OCI-LY7 (cell line): ENCODE results near the gene PLD4. TPM values are rescaled to one million over a fixed set of nuclear protein-coding genes. Genes with fewer than 3 reads are reported as not detected.

Source experiments
- BruUV-seq: library from RNA; stranded (reverse); fragments of 400-500 nt; replicated peaks from 2 replicates; lab custom pipeline; 2021; lab: Mats Ljungman, UMichigan
- CTCF ChIA-PET: fragments of 300-600 bp; sonication (Branson Sonifier 250); formaldehyde crosslinking; loops from one replicate; lab custom pipeline; 2022; ENCODE audit warnings: antibody characterized with exemption; ENCODE audit not compliant: unreplicated experiment; lab: Charles Lee
- POLR2A ChIA-PET: fragments of 300-600 bp; sonication (Branson Sonifier 250); formaldehyde crosslinking; loops from one replicate; lab custom pipeline; 2022; ENCODE audit warnings: antibody characterized with exemption; lab: Charles Lee
- DNase-seq: peaks from one replicate; pipeline ENCODE4 v3.0.0-alpha.2; 2015; ENCODE audit warnings: low spot score
- H2AFZ ChIP-seq: fragments of 200-600 bp; sonication (generic), shearing (Covaris generic); 2 replicates; pipeline ENCODE4 v1.6.1; 2014; ENCODE audit warnings: mild to moderate bottlenecking, antibody characterized with exemption, low read length, moderate library complexity
- H3K27ac ChIP-seq: fragments of 200-600 bp; sonication (generic); 2 replicates; pipeline ENCODE4 v1.5.1; 2014; ENCODE audit warnings: mixed run types, low read depth, mild to moderate bottlenecking, moderate library complexity, low read length, inconsistent platforms; ENCODE audit not compliant: poor library complexity, severe bottlenecking
- H3K36me3 ChIP-seq: fragments of 200-600 bp; sonication (generic); 2 replicates; pipeline ENCODE4 v1.6.1; 2014; ENCODE audit warnings: mild to moderate bottlenecking, antibody characterized with exemption, low read length, moderate library complexity, mixed read lengths; ENCODE audit not compliant: insufficient read depth
- H3K4me1 ChIP-seq: fragments of 200-600 bp; sonication (generic); 2 replicates; pipeline ENCODE4 v1.5.1; 2014; ENCODE audit warnings: mild to moderate bottlenecking, low read length; ENCODE audit not compliant: insufficient read depth, poor library complexity, severe bottlenecking
- H3K4me2 ChIP-seq: fragments of 200-600 bp; sonication (generic); 2 replicates; pipeline ENCODE4 v1.6.1; 2014; ENCODE audit warnings: mild to moderate bottlenecking, low read length
- H3K4me3 ChIP-seq: fragments of 200-600 bp; sonication (generic); 2 replicates; pipeline ENCODE4 v1.5.1; 2014; ENCODE audit warnings: mild to moderate bottlenecking, low read depth, low read length; ENCODE audit not compliant: poor library complexity, severe bottlenecking
- H3K79me2 ChIP-seq: fragments of 200-600 bp; sonication (generic); 2 replicates; pipeline ENCODE4 v1.6.1; 2016; ENCODE audit warnings: low read depth, mild to moderate bottlenecking, low read length, moderate library complexity, mixed read lengths; ENCODE audit not compliant: insufficient read depth
- H3K9me2 ChIP-seq: fragments of 200-600 bp; sonication (generic); 2 replicates; pipeline ENCODE4 v1.6.1; 2016; ENCODE audit warnings: mild to moderate bottlenecking, low read length, mixed read lengths; ENCODE audit not compliant: insufficient read depth
- H3K9me3 ChIP-seq: fragments of 200-600 bp; sonication (generic); 2 replicates; pipeline ENCODE4 v1.6.1; 2014; ENCODE audit warnings: mild to moderate bottlenecking, mixed run types, low read length, mixed read lengths
- H4K20me1 ChIP-seq: fragments of 200-600 bp; sonication (generic); 2 replicates; pipeline ENCODE4 v1.6.1; 2014; ENCODE audit warnings: mild to moderate bottlenecking, antibody characterized with exemption, low read length, moderate library complexity, mixed read lengths; ENCODE audit not compliant: insufficient read depth
- EZH2phosphoT487 ChIP-seq: fragments of 200-600 bp; sonication (generic); IDR thresholded peaks from 2 replicates; pipeline ENCODE4 v1.6.1; 2018; ENCODE audit warnings: low read depth, borderline replicate concordance, mild to moderate bottlenecking, mixed run types, antibody characterized with exemption, low read length, moderate library complexity, mixed read lengths
- intact Hi-C: fragments of 100-400 bp; cut with micrococcal nuclease; formaldehyde crosslinking; loops from one replicate; pipeline ENCODE4 v1.10.0; 2022; ENCODE audit not compliant: unreplicated experiment
- total RNA-seq, 2 experiments: library from RNA; depleted of rRNA in 1 of 2; stranded (reverse); fragments of >200 nt in 1 of 2; shearing (Covaris generic) in 1 of 2; gene quantifications; 2 replicates each; pipeline ENCODE4 v1.2.3, GENCODE V29; 2014 to 2022
- TF ChIP-seq, protein P1 (sequence below): fragments of 200-600 bp; sonication (generic); conservative IDR thresholded peaks from 2 replicates; pipeline ENCODE4 v1.5.1; 2014; ENCODE audit warnings: mild to moderate bottlenecking, antibody characterized with exemption, low read length, moderate library complexity, mixed read lengths

PLD4 gene
- total RNA-seq, 2 experiments from 2014 or later = 0.66 to 5.1 TPM

DNA sequence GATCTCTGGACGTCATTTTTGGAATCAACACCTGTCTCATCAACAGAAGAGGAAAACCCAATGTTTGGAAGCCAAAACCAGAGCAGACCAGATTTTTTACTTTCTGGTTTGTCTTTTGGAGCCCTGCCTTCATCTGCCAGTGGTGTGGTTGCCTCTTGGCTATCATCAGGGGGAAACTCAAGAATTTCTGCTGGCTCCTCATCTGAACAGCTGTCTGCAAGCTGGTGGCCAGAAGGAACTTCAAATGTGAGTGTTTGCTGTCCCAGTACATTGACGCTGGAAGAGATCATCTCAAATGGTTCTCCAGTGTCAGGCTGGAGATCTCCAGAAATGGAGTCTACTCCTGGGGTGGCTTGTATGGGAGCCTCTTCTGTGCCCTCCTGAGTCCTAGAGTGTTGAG is 13.8 kb downstream of the PLD4 start:
- Histone ChIP-seq H3K27ac (no peak overlapping the region), H3K4me2 (no peak overlapping the region), H3K4me3 (no peak overlapping the region), H4K20me1 (no peaks in the 10 kb centered on the region), H3K4me1 (no peaks in the 10 kb centered on the region), H2AFZ (no peak overlapping the region), H3K9me2 (no peaks in the 10 kb centered on the region), H3K9me3 (no peaks in the 10 kb centered on the region), H3K79me2 (no peaks in the 10 kb centered on the region), H3K36me3 (no peaks in the 10 kb centered on the region)
- no TSS peak for BruUV-seq
- POLR2A ChIA-PET = no interaction called here
- CTCF ChIA-PET = no interaction called here
- DNase-seq = no peak
- intact Hi-C loops = no loop called here
- TF ChIP-seq, protein P1, sequence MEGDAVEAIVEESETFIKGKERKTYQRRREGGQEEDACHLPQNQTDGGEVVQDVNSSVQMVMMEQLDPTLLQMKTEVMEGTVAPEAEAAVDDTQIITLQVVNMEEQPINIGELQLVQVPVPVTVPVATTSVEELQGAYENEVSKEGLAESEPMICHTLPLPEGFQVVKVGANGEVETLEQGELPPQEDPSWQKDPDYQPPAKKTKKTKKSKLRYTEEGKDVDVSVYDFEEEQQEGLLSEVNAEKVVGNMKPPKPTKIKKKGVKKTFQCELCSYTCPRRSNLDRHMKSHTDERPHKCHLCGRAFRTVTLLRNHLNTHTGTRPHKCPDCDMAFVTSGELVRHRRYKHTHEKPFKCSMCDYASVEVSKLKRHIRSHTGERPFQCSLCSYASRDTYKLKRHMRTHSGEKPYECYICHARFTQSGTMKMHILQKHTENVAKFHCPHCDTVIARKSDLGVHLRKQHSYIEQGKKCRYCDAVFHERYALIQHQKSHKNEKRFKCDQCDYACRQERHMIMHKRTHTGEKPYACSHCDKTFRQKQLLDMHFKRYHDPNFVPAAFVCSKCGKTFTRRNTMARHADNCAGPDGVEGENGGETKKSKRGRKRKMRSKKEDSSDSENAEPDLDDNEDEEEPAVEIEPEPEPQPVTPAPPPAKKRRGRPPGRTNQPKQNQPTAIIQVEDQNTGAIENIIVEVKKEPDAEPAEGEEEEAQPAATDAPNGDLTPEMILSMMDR = no peak
- no peak for TF ChIP-seq EZH2phosphoT487

DNA sequence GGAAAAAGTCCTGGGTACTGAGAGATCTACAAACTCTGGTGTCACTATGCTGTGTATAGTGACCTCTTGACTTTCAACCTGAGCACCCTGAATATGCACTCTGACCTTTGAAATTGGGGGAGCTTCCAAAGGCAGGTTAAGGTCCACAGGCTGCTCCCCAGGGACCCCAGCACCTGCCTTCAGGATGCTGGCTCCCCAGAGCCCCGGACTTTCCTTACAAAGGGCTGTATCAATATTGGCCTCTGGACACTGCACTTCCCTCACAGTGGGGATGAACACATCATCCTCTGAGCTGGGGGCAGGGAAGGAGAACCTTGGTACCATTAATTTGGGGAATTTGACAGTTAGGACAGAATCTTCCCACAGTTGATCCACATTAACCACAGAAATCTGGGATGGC is 14.3 kb downstream of the PLD4 start:
- POLR2A ChIA-PET = no interaction called here
- H3K4me1 ChIP-seq = no peaks in the 10 kb centered on the region
- no peak for TF ChIP-seq EZH2phosphoT487
- TF ChIP-seq, protein P1 = no peak
- CTCF ChIA-PET = no interaction called here
- intact Hi-C loops = no loop called here
- no peaks in the 10 kb centered on the region for H3K79me2 ChIP-seq
- H3K27ac ChIP-seq = no peak overlapping the region
- H3K4me2 ChIP-seq = no peak overlapping the region
- BruUV-seq = no TSS peak
- H3K9me3 ChIP-seq = no peaks in the 10 kb centered on the region
- H3K9me2 ChIP-seq = no peaks in the 10 kb centered on the region
- no peaks in the 10 kb centered on the region for H4K20me1 ChIP-seq
- H2AFZ ChIP-seq = no peak overlapping the region
- no peak for DNase-seq
- H3K36me3 ChIP-seq = no peaks in the 10 kb centered on the region
- H3K4me3 ChIP-seq = no peak overlapping the region

DNA sequence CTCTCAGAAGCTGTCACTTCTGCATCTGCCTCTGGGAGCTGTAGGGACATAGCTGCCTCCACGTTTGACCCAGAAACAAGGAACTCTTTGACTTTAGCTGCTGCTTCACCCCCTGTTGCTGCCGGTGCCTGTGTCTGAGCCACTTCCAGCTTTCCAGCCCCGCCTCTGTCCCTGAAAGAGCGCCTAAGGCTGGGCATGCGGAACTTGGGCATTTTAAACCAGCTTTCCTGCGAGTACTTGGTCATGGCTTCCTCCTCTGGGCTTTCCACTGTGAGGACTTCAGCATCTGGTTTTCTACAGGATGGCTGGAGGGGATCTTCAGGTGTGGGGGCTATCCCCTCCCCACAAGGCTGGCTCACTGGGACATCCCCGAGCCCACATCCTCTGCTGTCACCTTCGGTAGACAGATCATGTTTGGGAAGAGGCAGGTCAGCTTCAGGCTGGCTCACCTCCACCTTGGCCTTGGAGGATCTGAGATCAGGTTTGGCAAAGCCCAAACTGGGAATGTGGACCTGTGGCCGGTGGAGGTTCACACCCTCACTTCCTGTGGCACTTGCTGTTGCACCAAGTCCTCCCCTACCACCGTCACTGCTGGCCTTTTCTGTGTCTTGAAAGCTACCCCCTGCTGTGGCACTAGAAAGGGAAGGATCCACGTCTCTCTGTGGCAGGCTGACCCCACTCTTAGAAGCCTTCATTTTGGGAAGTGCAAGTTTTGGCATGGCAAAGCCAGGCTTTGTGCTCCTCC is 15.2 kb downstream of the PLD4 start:
- Histone ChIP-seq H3K9me3 (no peaks in the 10 kb centered on the region), H3K4me2 (no peak overlapping the region), H3K4me1 (no peaks in the 10 kb centered on the region), H3K79me2 (no peaks in the 10 kb centered on the region), H4K20me1 (no peaks in the 10 kb centered on the region), H3K27ac (no peak overlapping the region), H3K9me2 (no peaks in the 10 kb centered on the region), H3K36me3 (no peaks in the 10 kb centered on the region), H3K4me3 (no peak overlapping the region), H2AFZ (no peak overlapping the region)
- CTCF ChIA-PET = no interaction called here
- TF ChIP-seq EZH2phosphoT487 = no peak
- TF ChIP-seq, protein P1 = no peak
- intact Hi-C loops = no loop called here
- POLR2A ChIA-PET = no interaction called here
- no peak for DNase-seq
- no TSS peak for BruUV-seq
